Measurements from ENCODE around the gene TSPEAR. TPM values are rescaled to one million over a fixed set of nuclear protein-coding genes. Genes with fewer than 3 reads are reported as not detected.
A peak's percentile ranks its signal among the peaks of the same experiment; 100 is the strongest.

The TSPEAR gene
- total and polyA plus RNA-seq, 2 donors from 2014 or later, result 0.09 to 0.22 TPM

DNA sequence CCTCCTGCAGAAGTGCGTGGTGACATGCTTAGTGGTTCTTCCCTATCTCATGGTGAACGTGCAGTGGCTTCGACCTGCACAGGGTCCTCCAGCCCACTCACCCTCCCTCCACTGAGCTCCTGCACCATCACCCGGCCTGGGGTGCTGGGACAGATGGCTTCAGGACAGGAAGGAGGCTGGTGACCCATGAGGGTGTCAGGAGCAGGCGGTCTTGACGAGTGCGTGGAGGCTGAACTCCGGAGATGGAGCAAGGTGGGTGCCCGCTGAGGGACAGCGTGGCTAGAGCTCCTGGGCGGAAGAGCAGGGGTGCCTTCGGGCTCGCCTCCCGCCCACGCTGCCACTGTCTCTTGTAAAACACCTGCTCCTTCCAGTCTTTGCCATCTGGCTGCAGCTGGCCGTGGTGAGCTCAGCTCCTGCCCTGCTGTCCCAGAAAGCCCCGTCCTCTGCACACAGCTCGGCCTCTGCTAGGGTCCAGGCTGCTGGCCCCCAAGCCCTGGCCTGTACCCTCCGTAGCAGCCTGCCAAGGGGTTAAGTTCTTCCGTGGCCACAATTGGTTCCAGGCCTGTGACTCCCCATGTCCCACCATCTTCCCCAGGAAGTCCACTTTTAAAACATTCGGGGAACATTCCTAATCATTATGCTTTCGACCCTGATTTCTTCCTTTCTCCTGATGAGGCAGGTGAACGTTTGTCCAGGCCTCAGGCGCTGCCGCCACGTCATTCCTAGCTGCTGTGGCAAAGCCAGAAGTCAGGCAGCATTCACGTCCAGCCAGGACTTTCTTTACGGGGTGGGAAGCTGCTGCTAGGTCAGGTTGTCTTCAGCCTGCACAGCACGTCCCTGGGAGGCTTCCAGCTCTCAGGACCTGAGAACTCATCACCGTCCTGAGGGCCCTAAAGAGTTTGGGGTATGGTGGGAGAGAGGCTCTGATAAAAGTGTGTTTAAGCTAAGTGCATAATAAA, 179.5 kb downstream of the TSPEAR start:
- no peak overlapping the region for H3K4me3 ChIP-seq (ENCODE audit: low read length in 3 of 3)
- no peaks in the 10 kb centered on the region for H3K9me3 ChIP-seq (ENCODE audit: control insufficient read depth in 2 of 3, insufficient read depth in 1 of 3, low read length in 3 of 3)
- intact Hi-C loops (cut with DNase I), result no loop called here
- H3K4me1 ChIP-seq (ENCODE audit: control insufficient read depth in 2 of 3, insufficient read depth in 2 of 3, low read depth in 1 of 3, low read length in 3 of 3), result no peaks in the 10 kb centered on the region
- DNase-seq (peak in 3 of 5 donors; percentile 30 to 66 (median 43)), FAIRE-seq (no peak)
- no peak overlapping the region for H3K27ac ChIP-seq (ENCODE audit: low read depth in 2 of 2, low read length in 2 of 2)
- H3K9ac ChIP-seq (ENCODE audit: low read length in 3 of 3), result no peak overlapping the region
- no peaks in the 10 kb centered on the region for H3K27me3 ChIP-seq (ENCODE audit: control insufficient read depth, insufficient read depth, low read length)
- no peaks in the 10 kb centered on the region for H3K36me3 ChIP-seq (ENCODE audit: control insufficient read depth in 2 of 3, insufficient read depth in 3 of 3, low read length in 3 of 3)
- TF ChIP-seq, protein P1, sequence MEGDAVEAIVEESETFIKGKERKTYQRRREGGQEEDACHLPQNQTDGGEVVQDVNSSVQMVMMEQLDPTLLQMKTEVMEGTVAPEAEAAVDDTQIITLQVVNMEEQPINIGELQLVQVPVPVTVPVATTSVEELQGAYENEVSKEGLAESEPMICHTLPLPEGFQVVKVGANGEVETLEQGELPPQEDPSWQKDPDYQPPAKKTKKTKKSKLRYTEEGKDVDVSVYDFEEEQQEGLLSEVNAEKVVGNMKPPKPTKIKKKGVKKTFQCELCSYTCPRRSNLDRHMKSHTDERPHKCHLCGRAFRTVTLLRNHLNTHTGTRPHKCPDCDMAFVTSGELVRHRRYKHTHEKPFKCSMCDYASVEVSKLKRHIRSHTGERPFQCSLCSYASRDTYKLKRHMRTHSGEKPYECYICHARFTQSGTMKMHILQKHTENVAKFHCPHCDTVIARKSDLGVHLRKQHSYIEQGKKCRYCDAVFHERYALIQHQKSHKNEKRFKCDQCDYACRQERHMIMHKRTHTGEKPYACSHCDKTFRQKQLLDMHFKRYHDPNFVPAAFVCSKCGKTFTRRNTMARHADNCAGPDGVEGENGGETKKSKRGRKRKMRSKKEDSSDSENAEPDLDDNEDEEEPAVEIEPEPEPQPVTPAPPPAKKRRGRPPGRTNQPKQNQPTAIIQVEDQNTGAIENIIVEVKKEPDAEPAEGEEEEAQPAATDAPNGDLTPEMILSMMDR (IDR thresholded peaks at IDR 0.05; ENCODE audit: borderline replicate concordance, extremely low read depth, insufficient read depth), result no peak

DNA sequence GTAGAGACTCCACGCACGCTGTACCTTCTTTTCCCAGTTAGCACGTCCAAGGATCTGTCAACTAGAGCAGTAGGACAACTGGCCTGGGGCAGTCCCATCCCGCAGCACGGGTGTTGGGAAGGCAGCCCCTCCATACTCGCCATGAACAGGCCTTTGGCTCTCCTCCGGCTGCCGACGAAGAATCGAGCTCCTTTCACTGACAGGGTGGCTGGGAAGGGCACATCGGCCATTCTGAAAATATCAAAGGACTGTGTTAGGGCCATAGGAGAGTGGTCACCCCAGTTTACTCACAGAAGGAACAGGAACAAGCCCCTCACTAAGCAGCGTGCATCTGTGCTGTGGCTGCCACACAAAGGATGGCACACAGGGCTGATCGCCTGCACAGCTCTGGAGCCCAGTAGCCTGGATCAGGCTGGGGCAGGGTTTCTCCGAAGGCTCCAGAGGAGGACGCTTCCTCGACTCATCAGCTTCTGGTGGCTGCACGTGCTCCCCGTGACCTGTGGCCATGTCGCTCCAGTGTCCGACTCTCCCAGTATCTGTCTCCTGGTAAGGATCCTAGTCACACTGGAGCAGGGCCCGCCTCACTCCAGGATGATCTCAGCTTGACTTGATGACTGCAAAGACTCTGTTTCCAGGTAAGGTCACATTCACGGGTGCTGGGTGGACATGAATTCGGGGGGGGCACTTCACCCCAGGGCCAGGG, 180.3 kb downstream of the TSPEAR start:
- DNase-seq (peak in 1 of 5 donors; percentile 56), FAIRE-seq (no peak)
- TF ChIP-seq, protein P1 (IDR thresholded peaks at IDR 0.05; ENCODE audit: borderline replicate concordance, extremely low read depth, insufficient read depth), result no peak
- intact Hi-C loops (cut with DNase I), result no loop called here
- Histone ChIP-seq H3K4me1 (ENCODE audit: control insufficient read depth in 2 of 3, insufficient read depth in 2 of 3, low read depth in 1 of 3, low read length in 3 of 3) (no peaks in the 10 kb centered on the region), H3K4me3 (ENCODE audit: low read length in 3 of 3) (no peak overlapping the region), H3K36me3 (ENCODE audit: control insufficient read depth in 2 of 3, insufficient read depth in 3 of 3, low read length in 3 of 3) (no peaks in the 10 kb centered on the region), H3K27ac (ENCODE audit: low read depth in 2 of 2, low read length in 2 of 2) (no peak overlapping the region), H3K9me3 (ENCODE audit: control insufficient read depth in 2 of 3, insufficient read depth in 1 of 3, low read length in 3 of 3) (no peaks in the 10 kb centered on the region), H3K9ac (ENCODE audit: low read length in 3 of 3) (no peak overlapping the region), H3K27me3 (ENCODE audit: control insufficient read depth, insufficient read depth, low read length) (no peaks in the 10 kb centered on the region)

DNA sequence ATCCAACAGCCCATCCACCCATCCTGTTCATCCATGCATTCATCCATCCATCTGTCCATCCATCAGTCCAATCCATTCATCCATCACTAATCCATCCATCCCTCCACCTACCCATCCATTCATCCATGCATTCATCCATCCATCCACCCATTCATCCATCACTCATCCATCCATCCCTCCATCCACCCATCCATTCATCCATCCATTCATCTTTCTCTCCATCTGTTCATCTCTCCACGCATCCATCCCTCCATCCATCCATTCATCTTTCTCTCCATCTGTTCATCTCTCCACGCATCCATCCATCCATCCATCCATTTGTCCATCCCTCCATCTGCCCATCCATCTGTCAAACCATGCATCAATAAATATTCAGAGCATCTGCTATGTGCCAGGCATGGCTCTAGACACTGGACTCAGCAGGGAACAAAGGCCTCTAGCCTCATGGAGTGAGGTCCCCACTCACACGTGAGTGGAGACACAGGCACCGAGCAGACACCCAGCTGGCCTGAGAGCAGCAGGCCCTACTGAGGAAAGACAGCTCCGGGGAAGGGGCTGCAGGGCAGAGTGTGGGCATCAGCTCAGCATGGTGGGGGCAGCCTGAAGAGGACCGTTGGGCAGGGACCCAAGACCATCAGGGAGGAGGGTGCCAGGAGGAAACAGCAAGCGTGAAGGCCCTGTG, 181.0 kb downstream of the TSPEAR start:
- DNase-seq (no peak), FAIRE-seq (no peak)
- Histone ChIP-seq H3K27ac (ENCODE audit: low read depth in 2 of 2, low read length in 2 of 2) (no peak overlapping the region), H3K27me3 (ENCODE audit: control insufficient read depth, insufficient read depth, low read length) (no peaks in the 10 kb centered on the region), H3K4me1 (ENCODE audit: control insufficient read depth in 2 of 3, insufficient read depth in 2 of 3, low read depth in 1 of 3, low read length in 3 of 3) (no peaks in the 10 kb centered on the region), H3K4me3 (ENCODE audit: low read length in 3 of 3) (no peak overlapping the region), H3K9ac (ENCODE audit: low read length in 3 of 3) (no peak overlapping the region), H3K36me3 (ENCODE audit: control insufficient read depth in 2 of 3, insufficient read depth in 3 of 3, low read length in 3 of 3) (no peaks in the 10 kb centered on the region), H3K9me3 (ENCODE audit: control insufficient read depth in 2 of 3, insufficient read depth in 1 of 3, low read length in 3 of 3) (no peaks in the 10 kb centered on the region)
- intact Hi-C loops (cut with DNase I), result no loop called here
- TF ChIP-seq, protein P1 (IDR thresholded peaks at IDR 0.05; ENCODE audit: borderline replicate concordance, extremely low read depth, insufficient read depth), result no peak

Data from kidney (tissue), 14 donors.